HCT116 (cell line): Measurements from ENCODE around the gene CTTNBP2. TPM values are rescaled to one million over a fixed set of nuclear protein-coding genes. Genes with fewer than 3 reads are reported as not detected.

ENCODE experiments used
- ATAC-seq: fragments of 200-7000 bp; cut with Tn5 transposase; 2 replicates; pipeline ENCODE4 v1.9.1; 2020; ENCODE audit warnings: mild to moderate bottlenecking, moderate library complexity
- BruUV-seq: library from RNA; stranded (reverse); fragments of 400-500 nt; replicated peaks from 2 replicates; lab custom pipeline; 2021; lab: Mats Ljungman, UMichigan
- CTCF ChIA-PET: fragments of 300-600 bp; sonication (Branson Sonifier 250); formaldehyde crosslinking; loops from one replicate; lab custom pipeline; 2021; ENCODE audit warnings: antibody characterized with exemption; lab: Charles Lee
- POLR2A ChIA-PET: fragments of 300-600, 350-600 bp; sonication (Branson Sonifier 250); formaldehyde crosslinking; loops from one replicate; lab custom pipeline; 2021; ENCODE audit warnings: antibody characterized with exemption; lab: Charles Lee
- RAD21 ChIA-PET, 2 experiments: fragments of 300-600 bp; sonication (Branson Sonifier 250); formaldehyde crosslinking; loops; one replicate each; lab custom pipeline; 2023; ENCODE audit warnings: low total read pairs in 2 of 2; ENCODE audit not compliant: uncharacterized antibody in 2 of 2, unreplicated experiment in 2 of 2, low non-redundant PET in 1 of 2; lab: Charles Lee
- DNase-seq: peaks from one replicate; pipeline ENCODE4 v3.0.0-alpha.2; 2010; ENCODE audit warnings: low read depth, low spot score
- H2AFZ ChIP-seq: fragments of 200-600 bp; shearing (Covaris generic), sonication (generic); 2 replicates; pipeline ENCODE4 v1.6.1; 2017; ENCODE audit warnings: low read depth, mixed run types, mixed read lengths, antibody characterized with exemption, low read length; ENCODE audit not compliant: poor library complexity, severe bottlenecking
- H3K27ac ChIP-seq: 2 replicates; pipeline ENCODE4 v1.5.1; 2012; ENCODE audit warnings: low read depth, low read length
- H3K27me3 ChIP-seq: fragments of 200-600 bp; sonication (generic); 2 replicates; pipeline ENCODE4 v1.6.1; 2016; ENCODE audit warnings: mixed run types, low read length, mixed read lengths; ENCODE audit not compliant: insufficient read depth
- H3K36me3 ChIP-seq, 2 experiments: fragments of 200-500 bp in 1 of 2; fragments of 200-600 bp in 1 of 2; sonication (Bioruptor generic) in 1 of 2; sonication (generic) in 1 of 2; 2 replicates each; pipeline versions ENCODE4 v1.5.1 to v1.6.1; 2014 to 2016; ENCODE audit warnings: low read length in 2 of 2, inconsistent platforms in 1 of 2, mixed read lengths in 1 of 2, mixed run types in 1 of 2; ENCODE audit not compliant: insufficient read depth in 2 of 2, control insufficient read depth in 1 of 2
- H3K4me1 ChIP-seq, 2 experiments: fragments of 200-600 bp in 1 of 2; sonication (generic) in 1 of 2; 2 replicates each; pipeline versions ENCODE4 v1.5.1 to v1.6.1; 2012 to 2017; ENCODE audit warnings: low read length in 2 of 2, inconsistent platforms in 1 of 2, mild to moderate bottlenecking in 1 of 2, mixed read lengths in 1 of 2, mixed run types in 1 of 2, moderate library complexity in 1 of 2; ENCODE audit not compliant: insufficient read depth in 2 of 2, control insufficient read depth in 1 of 2
- H3K4me2 ChIP-seq: fragments of 200-600 bp; sonication (generic); 2 replicates; pipeline ENCODE4 v1.6.1; 2017; ENCODE audit warnings: mixed run types, low read length, mixed read lengths
- H3K4me3 ChIP-seq, 2 experiments: fragments of 200-600 bp in 1 of 2; sonication (generic) in 1 of 2; replicated peaks in 1 of 2; 2 replicates each; pipeline ENCODE4 v1.5.1; 2011 to 2016; ENCODE audit warnings: low read length in 2 of 2, control low read depth in 1 of 2, low read depth in 1 of 2, mild to moderate bottlenecking in 1 of 2, mixed read lengths in 1 of 2, mixed run types in 1 of 2
- H3K79me2 ChIP-seq: fragments of 200-600 bp; sonication (generic); 2 replicates; pipeline ENCODE4 v1.6.1; 2017; ENCODE audit warnings: mild to moderate bottlenecking, mixed run types, low read length, moderate library complexity, mixed read lengths; ENCODE audit not compliant: insufficient read depth
- H3K9ac ChIP-seq: fragments of 200-600 bp; sonication (generic); 2 replicates; pipeline ENCODE4 v1.6.1; 2016; ENCODE audit warnings: low read length, mixed read lengths
- H3K9me2 ChIP-seq: fragments of 200-600 bp; sonication (generic), shearing (Covaris generic); 2 replicates; pipeline ENCODE4 v1.6.1; 2017; ENCODE audit warnings: mixed run types, mild to moderate bottlenecking, moderate library complexity; ENCODE audit not compliant: insufficient read depth
- H3K9me3 ChIP-seq, 2 experiments: fragments of 200-500 bp in 1 of 2; fragments of 200-600 bp in 1 of 2; sonication (Bioruptor generic) in 1 of 2; sonication (generic) in 1 of 2; 2 replicates each; pipeline ENCODE4 v1.6.1; 2014 to 2017; ENCODE audit warnings: low read length in 2 of 2, mixed read lengths in 2 of 2, inconsistent platforms in 1 of 2, low read depth in 1 of 2, mild to moderate bottlenecking in 1 of 2, mixed run types in 1 of 2, moderate library complexity in 1 of 2; ENCODE audit not compliant: control insufficient read depth in 1 of 2, insufficient read depth in 1 of 2
- H4K20me1 ChIP-seq: fragments of 200-600 bp; sonication (generic), shearing (Covaris generic); 2 replicates; pipeline ENCODE4 v1.6.1; 2017; ENCODE audit warnings: mixed run types, mild to moderate bottlenecking, moderate library complexity; ENCODE audit not compliant: insufficient read depth
- CEBPB ChIP-seq: IDR thresholded peaks from 2 replicates; pipeline ENCODE4 v1.6.1; 2012; ENCODE audit warnings: low read depth
- EGR1 ChIP-seq: IDR thresholded peaks from 2 replicates; pipeline ENCODE4 v1.6.1; 2012; ENCODE audit warnings: low read depth
- ELF1 ChIP-seq: IDR thresholded peaks from 2 replicates; pipeline ENCODE4 v1.6.1; 2012; ENCODE audit warnings: low read depth, borderline replicate concordance
- EZH2 ChIP-seq: fragments of 200-600 bp; sonication (generic); IDR thresholded peaks from 2 replicates; pipeline ENCODE4 v1.6.1; 2017; ENCODE audit warnings: antibody characterized with exemption, mixed run types
- FOSL1 ChIP-seq: IDR thresholded peaks from 2 replicates; pipeline ENCODE4 v1.6.1; 2012; ENCODE audit warnings: low read depth
- POLR2A ChIP-seq: IDR thresholded peaks from 2 replicates; pipeline ENCODE4 v1.7.0; 2011; ENCODE audit warnings: borderline replicate concordance; ENCODE audit not compliant: insufficient read depth, insufficient read length; ENCODE audit errors: extremely low read depth
- POLR2AphosphoS5 ChIP-seq: IDR thresholded peaks from 2 replicates; pipeline ENCODE4 v1.6.1; 2011; ENCODE audit warnings: mild to moderate bottlenecking, low read depth, low read length, moderate library complexity
- TCF7L2 ChIP-seq: IDR thresholded peaks from 2 replicates; pipeline ENCODE4 v1.7.0; 2011; ENCODE audit warnings: borderline replicate concordance, inconsistent platforms; ENCODE audit not compliant: insufficient read depth, insufficient read length; ENCODE audit errors: extremely low read depth
- intact Hi-C: fragments of 100-400 bp; cut with micrococcal nuclease; formaldehyde crosslinking; loops from 2 replicates; pipeline ENCODE4 v1.10.0; 2022
- total RNA-seq: library from RNA; stranded (reverse); gene quantifications from one replicate; pipeline ENCODE4 v1.2.1, GENCODE V29; 2021; ENCODE audit not compliant: unreplicated experiment
- TF ChIP-seq, protein P1 (sequence below): IDR thresholded peaks from 2 replicates; pipeline ENCODE4 v1.6.1; 2012; ENCODE audit warnings: low read depth
- TF ChIP-seq, protein P2 (sequence below): IDR thresholded peaks from 2 replicates; pipeline ENCODE4 v1.6.1; 2011; ENCODE audit warnings: mild to moderate bottlenecking, low read length, moderate library complexity; ENCODE audit not compliant: insufficient replicate concordance; ENCODE audit errors: extremely low read depth
- TF ChIP-seq, protein P3 (sequence below): IDR thresholded peaks from 2 replicates; pipeline ENCODE4 v1.6.1; 2012
- TF ChIP-seq, protein P4 (sequence below): IDR thresholded peaks from 2 replicates; pipeline ENCODE4 v1.6.1; 2012

Gene CTTNBP2
- total RNA-seq, 1 experiment from 2014 or later = 5.4 TPM

DNA sequence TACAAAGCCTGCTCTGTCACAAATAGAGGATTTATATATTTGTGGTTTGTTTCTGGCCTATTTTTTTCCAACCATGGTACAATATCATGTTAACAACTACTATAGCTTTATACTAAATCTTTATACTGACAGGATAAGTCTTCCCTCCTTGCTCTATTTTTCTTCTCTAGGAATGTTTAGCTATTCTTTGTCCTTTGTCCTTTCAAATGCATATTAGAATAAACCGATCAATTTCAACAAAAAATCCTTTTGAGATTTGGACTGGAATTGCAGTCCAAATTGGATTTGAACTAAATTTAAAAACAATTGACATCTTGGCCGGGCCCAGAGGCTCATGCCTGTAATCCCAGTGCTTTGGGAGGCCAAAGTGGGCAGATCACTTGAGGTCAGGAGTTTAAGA lies 39.2 kb upstream of the CTTNBP2 start:
- no peaks in the 10 kb centered on the region for H3K27me3 ChIP-seq
- H3K4me1 ChIP-seq = no peaks in the 10 kb centered on the region
- BruUV-seq = no TSS peak
- H3K4me2 ChIP-seq = no peak overlapping the region
- no peaks in the 10 kb centered on the region; the same call in 1 of the 2 replicates for H3K9me2 ChIP-seq
- H3K27ac ChIP-seq = no peak overlapping the region
- RAD21 ChIA-PET = no interaction called here
- no peak for DNase-seq
- intact Hi-C loops = no loop called here
- no peak overlapping the region for H3K4me3 ChIP-seq
- no peaks in the 10 kb centered on the region for H3K79me2 ChIP-seq
- no peak for ATAC-seq
- CTCF ChIA-PET = no interaction called here
- H4K20me1 ChIP-seq = no peaks in the 10 kb centered on the region
- H3K36me3 ChIP-seq = no peaks in the 10 kb centered on the region
- no peak overlapping the region for H3K9ac ChIP-seq
- H3K9me3 ChIP-seq = no peaks in the 10 kb centered on the region
- no peak overlapping the region for H2AFZ ChIP-seq
- no peak for TF ChIP-seq EGR1
- no peak for TF ChIP-seq FOSL1
- TF ChIP-seq TCF7L2 = no peak
- TF ChIP-seq, protein P1, sequence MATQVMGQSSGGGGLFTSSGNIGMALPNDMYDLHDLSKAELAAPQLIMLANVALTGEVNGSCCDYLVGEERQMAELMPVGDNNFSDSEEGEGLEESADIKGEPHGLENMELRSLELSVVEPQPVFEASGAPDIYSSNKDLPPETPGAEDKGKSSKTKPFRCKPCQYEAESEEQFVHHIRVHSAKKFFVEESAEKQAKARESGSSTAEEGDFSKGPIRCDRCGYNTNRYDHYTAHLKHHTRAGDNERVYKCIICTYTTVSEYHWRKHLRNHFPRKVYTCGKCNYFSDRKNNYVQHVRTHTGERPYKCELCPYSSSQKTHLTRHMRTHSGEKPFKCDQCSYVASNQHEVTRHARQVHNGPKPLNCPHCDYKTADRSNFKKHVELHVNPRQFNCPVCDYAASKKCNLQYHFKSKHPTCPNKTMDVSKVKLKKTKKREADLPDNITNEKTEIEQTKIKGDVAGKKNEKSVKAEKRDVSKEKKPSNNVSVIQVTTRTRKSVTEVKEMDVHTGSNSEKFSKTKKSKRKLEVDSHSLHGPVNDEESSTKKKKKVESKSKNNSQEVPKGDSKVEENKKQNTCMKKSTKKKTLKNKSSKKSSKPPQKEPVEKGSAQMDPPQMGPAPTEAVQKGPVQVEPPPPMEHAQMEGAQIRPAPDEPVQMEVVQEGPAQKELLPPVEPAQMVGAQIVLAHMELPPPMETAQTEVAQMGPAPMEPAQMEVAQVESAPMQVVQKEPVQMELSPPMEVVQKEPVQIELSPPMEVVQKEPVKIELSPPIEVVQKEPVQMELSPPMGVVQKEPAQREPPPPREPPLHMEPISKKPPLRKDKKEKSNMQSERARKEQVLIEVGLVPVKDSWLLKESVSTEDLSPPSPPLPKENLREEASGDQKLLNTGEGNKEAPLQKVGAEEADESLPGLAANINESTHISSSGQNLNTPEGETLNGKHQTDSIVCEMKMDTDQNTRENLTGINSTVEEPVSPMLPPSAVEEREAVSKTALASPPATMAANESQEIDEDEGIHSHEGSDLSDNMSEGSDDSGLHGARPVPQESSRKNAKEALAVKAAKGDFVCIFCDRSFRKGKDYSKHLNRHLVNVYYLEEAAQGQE = no peak
- TF ChIP-seq POLR2A = no peak
- no peak for TF ChIP-seq EZH2
- TF ChIP-seq, protein P2, sequence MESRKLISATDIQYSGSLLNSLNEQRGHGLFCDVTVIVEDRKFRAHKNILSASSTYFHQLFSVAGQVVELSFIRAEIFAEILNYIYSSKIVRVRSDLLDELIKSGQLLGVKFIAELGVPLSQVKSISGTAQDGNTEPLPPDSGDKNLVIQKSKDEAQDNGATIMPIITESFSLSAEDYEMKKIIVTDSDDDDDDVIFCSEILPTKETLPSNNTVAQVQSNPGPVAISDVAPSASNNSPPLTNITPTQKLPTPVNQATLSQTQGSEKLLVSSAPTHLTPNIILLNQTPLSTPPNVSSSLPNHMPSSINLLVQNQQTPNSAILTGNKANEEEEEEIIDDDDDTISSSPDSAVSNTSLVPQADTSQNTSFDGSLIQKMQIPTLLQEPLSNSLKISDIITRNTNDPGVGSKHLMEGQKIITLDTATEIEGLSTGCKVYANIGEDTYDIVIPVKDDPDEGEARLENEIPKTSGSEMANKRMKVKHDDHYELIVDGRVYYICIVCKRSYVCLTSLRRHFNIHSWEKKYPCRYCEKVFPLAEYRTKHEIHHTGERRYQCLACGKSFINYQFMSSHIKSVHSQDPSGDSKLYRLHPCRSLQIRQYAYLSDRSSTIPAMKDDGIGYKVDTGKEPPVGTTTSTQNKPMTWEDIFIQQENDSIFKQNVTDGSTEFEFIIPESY = no peak
- TF ChIP-seq, protein P3, sequence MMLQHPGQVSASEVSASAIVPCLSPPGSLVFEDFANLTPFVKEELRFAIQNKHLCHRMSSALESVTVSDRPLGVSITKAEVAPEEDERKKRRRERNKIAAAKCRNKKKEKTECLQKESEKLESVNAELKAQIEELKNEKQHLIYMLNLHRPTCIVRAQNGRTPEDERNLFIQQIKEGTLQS = no peak
- TF ChIP-seq POLR2AphosphoS5 = no peak
- no peak for TF ChIP-seq CEBPB
- no peak for TF ChIP-seq ELF1
- TF ChIP-seq, protein P4, sequence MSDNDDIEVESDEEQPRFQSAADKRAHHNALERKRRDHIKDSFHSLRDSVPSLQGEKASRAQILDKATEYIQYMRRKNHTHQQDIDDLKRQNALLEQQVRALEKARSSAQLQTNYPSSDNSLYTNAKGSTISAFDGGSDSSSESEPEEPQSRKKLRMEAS = no peak
- POLR2A ChIA-PET = no interaction called here
